Uterus (tissue), 2 donors: ENCODE data around the gene ASPSCR1.

ENCODE experiments used
- POLR2A ChIP-seq, 2 donors: fragments of 450-650 bp; IDR thresholded peaks; one replicate each; pipeline ENCODE4 v1.6.1; 2016; ENCODE audit warnings: antibody characterized with exemption in 2 of 2, mild to moderate bottlenecking in 1 of 2, moderate library complexity in 1 of 2
- TF ChIP-seq, protein P1 (sequence below), 4 experiments: fragments of 200-600 bp in 2 of 4; fragments of 450-650 bp in 2 of 4; sonication (generic) in 2 of 4; IDR thresholded peaks; one replicate each; pipeline ENCODE4 v1.5.1; 2016 to 2019; ENCODE audit warnings: antibody characterized with exemption in 4 of 4, mild to moderate bottlenecking in 2 of 4, moderate library complexity in 1 of 4

DNA sequence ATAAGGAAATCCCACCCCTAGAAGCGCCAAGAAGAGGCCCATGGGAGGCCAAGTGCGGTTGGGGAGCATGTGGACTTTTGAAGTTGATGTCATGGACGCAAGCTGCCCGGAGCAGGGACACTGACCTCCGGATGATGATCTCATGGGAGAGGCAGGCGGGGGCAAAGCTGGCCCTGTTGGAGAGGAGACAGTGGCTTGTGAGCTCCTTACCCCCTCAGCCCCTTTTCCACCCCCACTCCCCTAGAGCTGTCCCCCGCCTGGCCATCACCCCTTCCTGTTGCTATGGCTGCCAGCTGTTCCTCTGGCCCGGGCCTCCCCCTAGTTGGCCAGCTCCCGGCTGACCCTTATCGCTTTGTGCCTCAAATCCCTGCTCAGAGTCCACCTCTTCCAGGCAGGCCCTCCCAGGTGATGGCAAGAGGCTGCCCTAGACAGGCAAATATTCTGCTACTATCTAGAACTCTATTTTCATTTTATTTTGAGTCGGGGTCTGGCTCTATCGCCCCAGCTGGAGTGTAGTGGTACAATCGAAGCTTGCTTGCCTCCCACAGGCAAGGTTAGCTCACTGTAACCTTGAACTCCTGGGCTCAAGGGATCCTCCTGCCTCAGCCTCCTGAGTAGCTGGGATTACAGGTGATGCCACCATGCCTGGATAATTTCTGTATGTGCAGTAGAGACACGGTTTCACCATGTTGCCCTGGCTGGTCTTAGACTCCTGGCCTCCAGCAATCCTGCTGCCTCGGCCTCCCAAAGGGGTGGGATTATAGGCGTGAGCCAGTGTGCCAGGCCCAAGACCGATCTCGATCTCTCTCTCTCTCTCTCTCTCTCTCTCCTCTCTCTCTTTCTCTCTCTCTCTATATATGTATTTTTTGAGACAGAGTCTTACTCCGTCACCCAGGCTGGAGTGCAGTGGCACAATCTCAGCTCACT is 23.0 kb upstream of the ASPSCR1 start:
- TF ChIP-seq, protein P1, sequence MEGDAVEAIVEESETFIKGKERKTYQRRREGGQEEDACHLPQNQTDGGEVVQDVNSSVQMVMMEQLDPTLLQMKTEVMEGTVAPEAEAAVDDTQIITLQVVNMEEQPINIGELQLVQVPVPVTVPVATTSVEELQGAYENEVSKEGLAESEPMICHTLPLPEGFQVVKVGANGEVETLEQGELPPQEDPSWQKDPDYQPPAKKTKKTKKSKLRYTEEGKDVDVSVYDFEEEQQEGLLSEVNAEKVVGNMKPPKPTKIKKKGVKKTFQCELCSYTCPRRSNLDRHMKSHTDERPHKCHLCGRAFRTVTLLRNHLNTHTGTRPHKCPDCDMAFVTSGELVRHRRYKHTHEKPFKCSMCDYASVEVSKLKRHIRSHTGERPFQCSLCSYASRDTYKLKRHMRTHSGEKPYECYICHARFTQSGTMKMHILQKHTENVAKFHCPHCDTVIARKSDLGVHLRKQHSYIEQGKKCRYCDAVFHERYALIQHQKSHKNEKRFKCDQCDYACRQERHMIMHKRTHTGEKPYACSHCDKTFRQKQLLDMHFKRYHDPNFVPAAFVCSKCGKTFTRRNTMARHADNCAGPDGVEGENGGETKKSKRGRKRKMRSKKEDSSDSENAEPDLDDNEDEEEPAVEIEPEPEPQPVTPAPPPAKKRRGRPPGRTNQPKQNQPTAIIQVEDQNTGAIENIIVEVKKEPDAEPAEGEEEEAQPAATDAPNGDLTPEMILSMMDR (IDR thresholded peaks at IDR 0.05): no peak
- TF ChIP-seq POLR2A (IDR thresholded peaks at IDR 0.05): no peak
